HEK293 (cell line): ENCODE data around the gene SYT2.

Experiments used
- CTCF ChIA-PET: fragments of 350-600 bp; formaldehyde crosslinking; extraction: SDS; loops from one replicate; lab custom pipeline; 2021; ENCODE audit warnings: antibody characterized with exemption; lab: Yijun Ruan, JAX
- POLR2A ChIA-PET: fragments of 300-600 bp; formaldehyde crosslinking; extraction: SDS; loops from one replicate; lab custom pipeline; 2020; ENCODE audit warnings: antibody characterized with exemption, inconsistent platforms; lab: Yijun Ruan, JAX
- H3K27ac ChIP-seq: fragments of 200-500 bp; sonication (Bioruptor generic); 2 replicates; pipeline ENCODE4 v1.5.1; 2014; ENCODE audit warnings: low read depth, low read length, control low read depth, inconsistent platforms; ENCODE audit errors: extremely low read depth
- H3K36me3 ChIP-seq, 2 experiments: fragments of 200-500 bp in 1 of 2; sonication (Bioruptor generic) in 1 of 2; 1 replicate in 1 of 2; 2 replicates in 1 of 2; pipeline ENCODE4 v1.5.1; 2014 to 2017; ENCODE audit warnings: inconsistent platforms in 2 of 2, low read length in 2 of 2; ENCODE audit not compliant: control insufficient read depth in 2 of 2, insufficient read depth in 1 of 2
- H3K4me1 ChIP-seq: fragments of 200-500 bp; sonication (Bioruptor generic); 2 replicates; pipeline ENCODE4 v1.5.1; 2014; ENCODE audit warnings: mild to moderate bottlenecking, low read length, inconsistent platforms; ENCODE audit not compliant: control insufficient read depth, insufficient read depth
- H3K4me3 ChIP-seq: 2 replicates; pipeline ENCODE4 v1.5.1; 2011; ENCODE audit warnings: low read depth, mild to moderate bottlenecking, control low read depth, low read length, moderate library complexity
- H3K9me3 ChIP-seq: fragments of 200-500 bp; sonication (Bioruptor generic); 2 replicates; pipeline ENCODE4 v1.5.1; 2014; ENCODE audit warnings: low read depth, low read length, inconsistent platforms; ENCODE audit not compliant: control insufficient read depth, insufficient read depth
- AEBP2 ChIP-seq: fragments of 450-650 bp; formaldehyde crosslinking; IDR thresholded peaks from 2 replicates; pipeline ENCODE4 v1.5.1; 2016; ENCODE audit warnings: missing biosample characterization, missing genetic modification characterization, borderline replicate concordance
- CTCF ChIP-seq: fragments of 450-650 bp; formaldehyde crosslinking; IDR thresholded peaks from 2 replicates; pipeline ENCODE4 v1.5.1; 2016; ENCODE audit warnings: missing biosample characterization, missing genetic modification characterization
- KLF9 ChIP-seq: fragments of 450-650 bp; formaldehyde crosslinking; IDR thresholded peaks from 2 replicates; pipeline ENCODE4 v1.5.1; 2016; ENCODE audit warnings: missing biosample characterization, missing genetic modification characterization, low read depth
- PRDM10 ChIP-seq: fragments of 450-650 bp; formaldehyde crosslinking; IDR thresholded peaks from 2 replicates; pipeline ENCODE4 v1.5.1; 2016; ENCODE audit warnings: missing biosample characterization, missing genetic modification characterization
- ZBTB1 ChIP-seq: fragments of 450-650 bp; formaldehyde crosslinking; IDR thresholded peaks from 2 replicates; pipeline ENCODE4 v1.5.1; 2016; ENCODE audit warnings: missing biosample characterization, missing genetic modification characterization
- ZEB2 ChIP-seq: fragments of 450-650 bp; formaldehyde crosslinking; IDR thresholded peaks from 2 replicates; pipeline ENCODE4 v1.5.1; 2016; ENCODE audit warnings: missing biosample characterization, missing genetic modification characterization
- ZNF184 ChIP-seq: fragments of 450-650 bp; IDR thresholded peaks from 2 replicates; pipeline ENCODE4 v1.5.1; 2018; ENCODE audit warnings: missing biosample characterization, mild to moderate bottlenecking, missing genetic modification characterization
- ZNF221 ChIP-seq: fragments of 450-650 bp; formaldehyde crosslinking; IDR thresholded peaks from 2 replicates; pipeline ENCODE4 v1.5.1; 2017; ENCODE audit warnings: missing biosample characterization, missing genetic modification characterization, borderline replicate concordance
- ZNF292 ChIP-seq: fragments of 450-650 bp; formaldehyde crosslinking; IDR thresholded peaks from 2 replicates; pipeline ENCODE4 v1.5.1; 2016; ENCODE audit warnings: low read depth, missing biosample characterization, missing genetic modification characterization, borderline replicate concordance
- ZNF350 ChIP-seq: fragments of 450-650 bp; formaldehyde crosslinking; IDR thresholded peaks from 2 replicates; pipeline ENCODE4 v1.5.0; 2017; ENCODE audit warnings: missing biosample characterization, mild to moderate bottlenecking, missing genetic modification characterization
- ZNF449 ChIP-seq: fragments of 450-650 bp; formaldehyde crosslinking; IDR thresholded peaks from 2 replicates; pipeline ENCODE4 v1.5.1; 2017; ENCODE audit warnings: missing biosample characterization, mild to moderate bottlenecking, missing genetic modification characterization, moderate library complexity
- ZNF623 ChIP-seq: fragments of 450-650 bp; formaldehyde crosslinking; IDR thresholded peaks from 2 replicates; pipeline ENCODE4 v1.5.1; 2016; ENCODE audit warnings: missing biosample characterization, missing genetic modification characterization
- ZNF639 ChIP-seq: fragments of 450-650 bp; formaldehyde crosslinking; IDR thresholded peaks from 2 replicates; pipeline ENCODE4 v1.5.1; 2016; ENCODE audit warnings: missing biosample characterization, missing genetic modification characterization
- ZNF658 ChIP-seq: fragments of 450-650 bp; formaldehyde crosslinking; IDR thresholded peaks from 2 replicates; pipeline ENCODE4; 2016; ENCODE audit warnings: missing biosample characterization, missing genetic modification characterization
- ZNF677 ChIP-seq: fragments of 450-650 bp; IDR thresholded peaks from 2 replicates; pipeline ENCODE4 v1.5.0; 2018; ENCODE audit warnings: missing biosample characterization, mild to moderate bottlenecking, missing genetic modification characterization, moderate library complexity
- ZNF785 ChIP-seq: fragments of 450-650 bp; formaldehyde crosslinking; IDR thresholded peaks from 2 replicates; pipeline ENCODE4 v1.5.1; 2016; ENCODE audit warnings: missing biosample characterization, missing genetic modification characterization

The SYT2 gene

GRCh38 chr1:202562444-202563060 is 147.7 kb downstream of the SYT2 start:
- TF ChIP-seq ZNF292 (no peak), AEBP2 (tag by site-specific recombination) (no peak), KLF9 (tag by site-specific recombination) (no peak), ZNF350 (tag by site-specific recombination) (no peak), ZNF184 (tag by site-specific recombination) (no peak), ZNF658 (tag by site-specific recombination) (no peak), ZNF639 (no peak), CTCF (no peak), ZBTB1 (tag by site-specific recombination) (no peak), ZNF785 (no peak), ZNF221 (tag by site-specific recombination) (no peak), PRDM10 (tag by site-specific recombination) (no peak), ZNF623 (tag by site-specific recombination) (no peak), ZNF449 (no peak), ZEB2 (no peak), ZNF677 (no peak)
- H3K9me3 ChIP-seq = no peaks in the 10 kb centered on the region
- no peaks in the 10 kb centered on the region for H3K36me3 ChIP-seq
- no peak overlapping the region for H3K27ac ChIP-seq
- H3K4me1 ChIP-seq = no peaks in the 10 kb centered on the region
- ChIA-PET POLR2A (no interaction called here), CTCF (interaction anchor here (0.7 to 1.8 kb wide), 4 partner anchors 8 to 61 kb away, joined by 3 to 13 read pairs (median 4); no protein-coding TSS in a partner anchor)
- no peak overlapping the region for H3K4me3 ChIP-seq
